ENCODE results near the gene CAVIN2. TPM values are rescaled to one million over a fixed set of nuclear protein-coding genes. Genes with fewer than 3 reads are reported as not detected.

CAVIN2 gene
- total and polyA plus RNA-seq, 7 donors, result 1.4 to 201 (median 138) TPM

DNA sequence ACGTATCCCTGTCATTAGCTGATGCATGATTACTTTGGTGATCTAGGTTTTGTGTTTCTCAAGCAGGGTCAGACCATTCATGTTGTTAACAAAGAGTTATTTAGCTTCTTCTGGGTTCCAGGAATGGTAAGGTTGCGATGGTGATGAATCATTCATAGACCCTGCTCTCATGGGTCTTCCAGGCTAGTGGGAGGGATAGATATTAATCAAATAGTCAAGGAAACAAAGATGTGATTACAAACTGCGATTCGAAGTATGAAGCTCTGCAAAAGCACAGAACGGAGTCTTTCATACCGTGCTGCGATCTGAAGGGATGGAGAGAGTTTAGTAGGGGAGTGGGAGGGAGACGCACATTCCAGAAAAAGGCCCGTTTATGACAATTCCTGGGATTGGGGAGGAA is 42.1 kb downstream of the CAVIN2 start:
- Histone ChIP-seq H3K27me3 (no peaks in the 10 kb centered on the region), H3K4me1 (no peaks in the 10 kb centered on the region), H3K9me3 (no peaks in the 10 kb centered on the region), H3K4me3 (no peak overlapping the region), H3K36me3 (no peaks in the 10 kb centered on the region), H3K27ac (no peak overlapping the region)
- intact Hi-C loops (cut with DNase I), result no loop called here
- 87 to 91% methylated on average over 9 of the region's 9 CpGs for WGBS, 2 donors
- TF ChIP-seq POLR2A (IDR thresholded peaks at IDR 0.05) (no peak), EP300 (IDR thresholded peaks at IDR 0.05) (no peak), POLR2AphosphoS5 (IDR thresholded peaks at IDR 0.05) (no peak)
- TF ChIP-seq, protein P1, sequence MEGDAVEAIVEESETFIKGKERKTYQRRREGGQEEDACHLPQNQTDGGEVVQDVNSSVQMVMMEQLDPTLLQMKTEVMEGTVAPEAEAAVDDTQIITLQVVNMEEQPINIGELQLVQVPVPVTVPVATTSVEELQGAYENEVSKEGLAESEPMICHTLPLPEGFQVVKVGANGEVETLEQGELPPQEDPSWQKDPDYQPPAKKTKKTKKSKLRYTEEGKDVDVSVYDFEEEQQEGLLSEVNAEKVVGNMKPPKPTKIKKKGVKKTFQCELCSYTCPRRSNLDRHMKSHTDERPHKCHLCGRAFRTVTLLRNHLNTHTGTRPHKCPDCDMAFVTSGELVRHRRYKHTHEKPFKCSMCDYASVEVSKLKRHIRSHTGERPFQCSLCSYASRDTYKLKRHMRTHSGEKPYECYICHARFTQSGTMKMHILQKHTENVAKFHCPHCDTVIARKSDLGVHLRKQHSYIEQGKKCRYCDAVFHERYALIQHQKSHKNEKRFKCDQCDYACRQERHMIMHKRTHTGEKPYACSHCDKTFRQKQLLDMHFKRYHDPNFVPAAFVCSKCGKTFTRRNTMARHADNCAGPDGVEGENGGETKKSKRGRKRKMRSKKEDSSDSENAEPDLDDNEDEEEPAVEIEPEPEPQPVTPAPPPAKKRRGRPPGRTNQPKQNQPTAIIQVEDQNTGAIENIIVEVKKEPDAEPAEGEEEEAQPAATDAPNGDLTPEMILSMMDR (IDR thresholded peaks at IDR 0.05), result no peak
- DNase-seq, result no peak

DNA sequence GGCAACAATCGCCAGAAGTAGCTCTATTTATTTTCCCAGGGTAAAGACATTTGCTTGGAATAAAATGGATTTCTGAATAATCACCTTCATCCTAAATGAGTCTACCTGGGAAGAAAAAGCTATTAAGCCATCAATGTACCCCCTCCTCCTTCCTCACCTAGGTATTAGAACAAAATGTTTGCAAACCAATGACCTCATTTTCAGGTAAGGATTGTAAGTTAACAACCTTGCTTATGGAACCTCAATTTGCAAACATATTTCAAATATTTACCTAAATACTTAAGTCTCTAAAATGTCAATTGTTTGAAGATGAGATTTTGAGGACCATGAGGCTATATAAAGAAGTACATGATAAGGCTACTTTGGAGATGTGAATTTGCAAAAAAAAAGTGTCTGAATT is 43.9 kb downstream of the CAVIN2 start:
- no peak overlapping the region for H3K27ac ChIP-seq
- no peaks in the 10 kb centered on the region for H3K36me3 ChIP-seq
- intact Hi-C loops (cut with DNase I), result no loop called here
- no peaks in the 10 kb centered on the region for H3K4me1 ChIP-seq
- no peaks in the 10 kb centered on the region for H3K9me3 ChIP-seq
- DNase-seq, result no peak
- TF ChIP-seq, protein P1 (IDR thresholded peaks at IDR 0.05), result no peak
- TF ChIP-seq POLR2AphosphoS5 (IDR thresholded peaks at IDR 0.05) (no peak), POLR2A (IDR thresholded peaks at IDR 0.05) (no peak), EP300 (IDR thresholded peaks at IDR 0.05) (no peak)
- WGBS, 2 donors, result 49 to 76% methylated on average over 1 of the region's 1 CpG
- no peaks in the 10 kb centered on the region for H3K27me3 ChIP-seq
- no peak overlapping the region for H3K4me3 ChIP-seq

DNA sequence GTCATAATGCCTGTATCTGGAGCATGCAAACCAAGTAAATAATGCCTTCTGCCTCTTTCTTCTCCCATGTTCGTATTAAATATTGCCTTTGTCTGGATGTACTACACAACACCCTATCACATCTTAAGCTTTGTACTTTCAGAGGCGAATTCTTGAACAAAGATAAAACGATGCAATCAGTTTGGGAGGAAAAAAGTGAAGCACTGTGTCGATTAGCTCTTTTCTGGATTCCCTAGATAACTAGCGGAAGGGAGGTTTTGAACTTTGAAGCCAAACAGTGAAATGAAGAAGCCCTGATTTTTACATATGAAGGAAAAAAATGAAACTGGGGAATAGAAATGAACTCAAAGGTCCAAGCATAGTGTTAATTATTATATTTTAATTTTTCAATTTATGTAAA is 44.7 kb downstream of the CAVIN2 start:
- Histone ChIP-seq H3K27ac (no peak overlapping the region), H3K4me3 (no peak overlapping the region), H3K36me3 (no peaks in the 10 kb centered on the region), H3K27me3 (no peaks in the 10 kb centered on the region), H3K4me1 (no peaks in the 10 kb centered on the region), H3K9me3 (no peaks in the 10 kb centered on the region)
- DNase-seq, result no peak
- WGBS, 2 donors, result 23 to 69% methylated on average over 5 of the region's 5 CpGs
- no peak for TF ChIP-seq POLR2A (IDR thresholded peaks at IDR 0.05)
- TF ChIP-seq POLR2AphosphoS5 (IDR thresholded peaks at IDR 0.05), result no peak
- intact Hi-C loops (cut with DNase I), result no loop called here

DNA sequence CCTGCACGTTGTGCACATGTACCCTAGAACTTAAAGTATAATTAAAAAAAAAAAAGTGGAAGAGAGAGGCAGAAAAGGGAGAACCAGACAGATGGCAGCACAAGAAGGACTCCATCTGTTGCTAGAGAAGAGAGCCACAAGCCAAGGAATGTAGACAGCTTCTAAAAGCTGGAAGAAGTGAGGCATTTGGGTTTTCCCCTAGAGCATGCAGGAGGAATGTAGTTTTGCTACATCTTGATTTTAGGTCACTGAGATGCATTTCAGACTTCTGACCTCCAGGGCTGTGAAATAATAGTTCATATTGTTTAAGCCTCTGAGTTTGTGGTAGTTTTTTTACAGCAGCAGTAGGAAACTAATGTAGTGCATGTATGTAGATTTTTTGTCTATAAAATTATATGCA is 46.0 kb downstream of the CAVIN2 start:
- H3K4me1 ChIP-seq, result no peaks in the 10 kb centered on the region
- no peak overlapping the region for H3K4me3 ChIP-seq
- no peak for TF ChIP-seq POLR2A (IDR thresholded peaks at IDR 0.05)
- no peak for TF ChIP-seq EP300 (IDR thresholded peaks at IDR 0.05)
- TF ChIP-seq, protein P1 (IDR thresholded peaks at IDR 0.05), result no peak
- no peak for TF ChIP-seq POLR2AphosphoS5 (IDR thresholded peaks at IDR 0.05)
- H3K9me3 ChIP-seq, result no peaks in the 10 kb centered on the region
- intact Hi-C loops (cut with DNase I), result no loop called here
- H3K36me3 ChIP-seq, result no peaks in the 10 kb centered on the region
- H3K27me3 ChIP-seq, result no peaks in the 10 kb centered on the region
- WGBS, 2 donors, result 83 to 93% methylated on average over 1 of the region's 1 CpG
- DNase-seq, result no peak
- H3K27ac ChIP-seq, result no peak overlapping the region

DNA sequence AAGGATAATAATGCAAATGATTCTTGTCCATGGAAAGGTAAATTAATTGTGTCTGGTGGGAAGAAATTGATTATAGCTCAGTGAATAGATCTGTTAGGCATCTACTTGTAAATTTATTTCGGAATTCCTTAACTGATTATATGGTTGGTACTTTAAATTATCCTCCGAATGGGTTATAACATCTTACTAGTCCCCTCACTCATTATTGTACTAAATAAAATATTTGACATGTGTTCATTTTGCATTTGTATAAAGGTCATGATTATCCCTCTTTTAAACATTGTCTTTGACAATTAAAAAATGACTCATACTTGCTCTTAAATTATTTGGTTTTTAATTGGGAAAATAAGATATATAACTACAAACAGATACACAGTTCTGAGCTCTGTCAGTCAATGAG is 47.4 kb downstream of the CAVIN2 start:
- intact Hi-C loops (cut with DNase I), result no loop called here
- no peaks in the 10 kb centered on the region for H3K9me3 ChIP-seq
- 92 to 94% methylated on average over 2 of the region's 2 CpGs for WGBS, 2 donors

More for the DNA sequence above, 47.4 kb downstream of the CAVIN2 start:
- Histone ChIP-seq H3K27me3 (no peaks in the 10 kb centered on the region), H3K36me3 (no peaks in the 10 kb centered on the region), H3K27ac (no peak overlapping the region), H3K4me3 (no peak overlapping the region), H3K4me1 (no peaks in the 10 kb centered on the region)
- no peak for DNase-seq
- TF ChIP-seq, protein P1 (IDR thresholded peaks at IDR 0.05), result no peak
- TF ChIP-seq EP300 (IDR thresholded peaks at IDR 0.05), result no peak
- no peak for TF ChIP-seq POLR2AphosphoS5 (IDR thresholded peaks at IDR 0.05)
- no peak for TF ChIP-seq POLR2A (IDR thresholded peaks at IDR 0.05)
